ENCODE data around the gene SHOC2. TPM values are rescaled to one million over a fixed set of nuclear protein-coding genes. Genes with fewer than 3 reads are reported as not detected.

SHOC2 gene
- total and polyA plus RNA-seq, 2 of the 8 experiments (the other 6 are each of a cell fraction or from before 2014, with no cell fraction given), result 7.6 to 28.2 TPM

GRCh38 chr10:111018021-111018420 lies 98.6 kb downstream of the SHOC2 start (continued):
- TF ChIP-seq CHD7 (IDR thresholded peaks at IDR 0.05; ENCODE audit: insufficient replicate concordance, low read length), result no peak
- TF ChIP-seq CBX8 (IDR thresholded peaks at IDR 0.05; ENCODE audit: borderline replicate concordance, low read depth, low read length), result no peak
- TF ChIP-seq EP300 (IDR thresholded peaks at IDR 0.05; ENCODE audit: borderline replicate concordance in 1 of 2, low read depth in 2 of 2, low read length in 2 of 2), result no peak
- no peak for TF ChIP-seq NRF1 (IDR thresholded peaks at IDR 0.05; ENCODE audit: low read depth, low read length)
- no peak for TF ChIP-seq BCL11A (IDR thresholded peaks at IDR 0.05; ENCODE audit: low read depth in 2 of 2, low read length in 2 of 2)
- TF ChIP-seq HDAC6 (IDR thresholded peaks at IDR 0.05; ENCODE audit: low read depth, low read length), result no peak
- no peak for TF ChIP-seq TEAD4 (IDR thresholded peaks at IDR 0.05; ENCODE audit: low read depth, low read length)

Measured in H1 (cell line).